DMS 273 treated with DMSO at 0.1 percent for 48 hours (cell line): ENCODE measurements around the gene AGAP3.
A peak's percentile ranks its signal among the peaks of the same experiment; 100 is the strongest.

Experiments used
- DNase-seq: peaks from one replicate; lab custom pipeline; 2025; lab: John Stamatoyannopoulos, UW

The AGAP3 gene

DNA sequence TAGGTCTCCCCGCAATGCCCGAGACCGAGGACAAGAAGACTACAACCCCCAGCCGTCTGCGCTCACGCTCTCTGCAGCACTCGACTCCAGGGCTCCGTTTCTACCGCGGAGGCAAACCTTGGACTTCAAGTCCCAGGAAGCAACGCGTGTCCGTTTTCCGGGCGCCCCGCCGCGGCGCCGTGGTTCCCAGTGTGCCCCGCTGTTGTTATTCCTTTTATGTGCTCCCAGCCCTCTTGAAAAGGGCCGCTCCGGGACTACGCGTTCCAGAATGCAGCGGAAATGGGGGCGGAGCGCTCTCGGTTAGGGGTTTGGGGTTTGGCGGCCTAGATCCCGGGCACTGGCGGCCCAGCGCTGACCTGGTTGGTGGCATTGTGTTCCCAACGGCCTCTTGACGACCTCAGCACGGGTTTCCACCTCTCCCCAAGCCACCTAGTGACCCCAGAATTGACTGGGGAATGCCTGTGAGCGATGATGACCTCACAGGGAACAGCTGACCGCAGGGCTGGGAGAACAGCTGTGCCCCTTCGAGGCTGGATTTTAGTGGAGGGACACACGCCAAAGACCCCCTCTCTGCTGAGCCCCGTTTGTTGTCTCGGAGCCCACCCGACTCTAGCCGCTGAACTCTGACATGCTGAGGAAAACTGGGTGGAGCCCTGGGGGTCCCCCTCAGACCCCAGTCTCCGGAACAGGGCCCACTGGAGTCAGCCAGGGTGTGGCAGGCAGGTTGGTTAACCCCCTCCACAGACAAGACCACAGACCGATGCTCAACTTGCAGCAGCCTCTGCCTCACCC is 28.1 kb upstream of the AGAP3 start:
- DNase-seq: peak; percentile 99

DNA sequence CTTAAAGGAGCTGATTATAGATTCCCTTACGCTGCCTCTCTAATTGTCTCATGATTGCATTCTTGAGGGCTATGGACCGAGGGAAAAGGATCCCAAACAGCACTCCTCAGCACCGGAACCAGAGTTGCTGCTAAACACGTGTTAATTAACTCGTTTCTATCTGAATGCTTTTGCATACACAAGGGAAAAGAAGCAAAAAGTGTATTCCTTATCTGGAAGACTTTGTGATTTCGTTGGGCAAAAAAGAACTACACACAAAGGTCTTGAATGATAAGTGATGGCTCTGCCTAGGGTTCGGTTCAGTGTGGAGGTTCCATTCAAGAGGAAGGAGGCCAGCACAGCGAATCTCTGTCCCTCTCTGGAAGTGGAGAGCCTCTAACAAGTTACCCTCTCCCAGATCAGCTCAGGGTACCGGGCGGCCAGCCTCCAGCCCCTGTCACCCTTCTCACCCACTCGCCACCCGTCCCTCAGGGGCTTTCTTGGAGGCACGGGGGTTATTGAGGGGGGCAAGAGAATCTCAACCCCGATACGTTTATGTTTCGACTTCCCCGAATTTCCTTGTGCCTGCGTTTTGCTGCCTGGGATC is 27.4 kb upstream of the AGAP3 start:
- DNase-seq: no peak

DNA sequence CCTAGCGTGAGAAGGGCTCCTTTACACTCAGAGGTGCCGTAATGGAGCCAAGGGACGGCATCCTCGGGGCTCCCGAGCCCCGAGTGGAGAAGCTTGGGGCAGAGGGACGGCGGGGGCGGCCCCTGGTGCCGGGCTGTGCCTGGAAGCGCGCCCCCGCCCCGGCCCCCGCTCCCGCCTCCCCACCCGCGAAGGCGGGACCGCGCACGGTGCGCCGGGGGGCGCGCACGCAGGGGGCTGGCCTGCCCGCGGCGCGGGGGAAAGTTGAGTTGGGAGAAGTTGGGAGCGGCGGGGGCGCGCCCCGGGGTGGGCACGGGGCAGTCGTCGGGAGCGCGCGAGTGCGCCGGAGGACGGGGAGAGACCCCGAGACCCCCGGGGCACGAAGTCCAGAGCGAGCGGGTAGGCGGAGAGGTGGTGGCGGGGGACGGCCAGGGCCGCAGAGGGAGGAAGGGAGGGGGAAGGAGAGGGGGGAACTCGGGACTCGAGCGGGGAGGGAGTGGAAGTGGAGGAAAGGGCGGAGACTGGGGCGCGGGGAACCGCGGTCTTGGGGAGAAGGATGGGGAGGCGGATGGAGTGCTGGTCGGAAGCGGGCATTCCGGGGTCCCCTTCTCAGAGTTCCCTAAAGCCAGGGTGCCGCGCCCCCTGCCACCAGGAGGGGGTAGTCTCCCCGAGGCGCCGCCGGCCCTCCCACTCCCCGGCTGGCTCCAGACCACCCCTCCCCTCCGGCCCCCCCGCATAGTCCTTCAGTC is 26.7 kb upstream of the AGAP3 start, which contains the start of gene SLC4A2:
SLC4A2 (plus strand) TSS at position 223 of the 746 bp plus-strand sequence. CDS start 2,399 bp downstream, outside the sequence.
- DNase-seq: peak; percentile 45

DNA sequence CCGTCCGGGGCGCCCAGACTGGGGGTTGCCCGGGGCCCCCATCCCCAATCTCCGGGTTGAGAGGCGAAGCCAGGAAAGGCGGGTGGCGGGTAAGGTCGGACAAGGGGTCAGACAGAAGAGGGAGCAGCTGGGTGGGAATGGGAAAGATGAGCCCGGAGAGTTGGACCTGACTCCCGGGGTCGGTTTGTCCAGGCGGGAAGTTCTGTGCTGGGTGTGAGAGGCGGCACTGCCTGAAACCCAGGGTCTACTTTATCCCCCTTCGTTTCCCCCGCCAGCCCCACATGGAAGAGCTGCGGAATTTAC is 26.2 kb upstream of the AGAP3 start:
- no peak for DNase-seq

DNA sequence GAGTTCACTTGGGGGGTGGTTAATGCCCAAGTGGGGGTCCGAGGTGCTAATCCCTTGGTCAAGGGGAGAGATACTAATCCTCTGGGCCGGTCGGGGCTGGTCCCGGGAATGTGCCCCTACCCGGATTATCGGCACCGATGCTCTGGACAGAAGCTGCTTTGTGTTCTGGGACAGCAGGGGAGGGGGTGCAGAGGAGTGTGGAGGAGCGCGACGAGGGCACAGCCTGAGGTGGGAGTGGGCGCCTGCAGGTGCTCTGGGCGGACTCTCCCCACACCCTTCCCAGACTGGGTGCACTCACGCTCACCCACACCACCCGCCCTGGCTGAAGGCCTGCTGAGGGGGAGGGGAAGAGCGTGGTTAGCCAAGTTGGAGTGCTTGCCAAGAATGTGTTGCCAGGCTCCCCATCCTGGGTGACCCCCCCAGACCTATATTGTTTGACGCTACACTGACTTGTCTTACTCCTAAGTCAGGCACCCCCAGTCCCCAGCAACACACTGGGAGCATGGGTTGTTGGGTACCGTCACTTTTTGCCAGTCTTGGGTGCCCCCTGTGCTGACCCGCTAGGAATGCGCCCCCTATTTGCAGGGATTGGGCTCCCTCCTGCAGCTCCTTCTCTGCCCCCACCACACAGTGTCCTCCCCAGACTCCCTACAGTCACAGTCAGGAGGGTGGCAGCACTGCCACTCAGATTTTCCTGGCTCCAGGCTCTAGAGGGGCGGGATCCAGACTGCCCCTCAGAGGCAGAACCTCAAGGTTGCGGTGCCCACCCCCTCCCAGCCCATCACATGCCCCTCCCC is 25.7 kb upstream of the AGAP3 start:
- DNase-seq: no peak

DNA sequence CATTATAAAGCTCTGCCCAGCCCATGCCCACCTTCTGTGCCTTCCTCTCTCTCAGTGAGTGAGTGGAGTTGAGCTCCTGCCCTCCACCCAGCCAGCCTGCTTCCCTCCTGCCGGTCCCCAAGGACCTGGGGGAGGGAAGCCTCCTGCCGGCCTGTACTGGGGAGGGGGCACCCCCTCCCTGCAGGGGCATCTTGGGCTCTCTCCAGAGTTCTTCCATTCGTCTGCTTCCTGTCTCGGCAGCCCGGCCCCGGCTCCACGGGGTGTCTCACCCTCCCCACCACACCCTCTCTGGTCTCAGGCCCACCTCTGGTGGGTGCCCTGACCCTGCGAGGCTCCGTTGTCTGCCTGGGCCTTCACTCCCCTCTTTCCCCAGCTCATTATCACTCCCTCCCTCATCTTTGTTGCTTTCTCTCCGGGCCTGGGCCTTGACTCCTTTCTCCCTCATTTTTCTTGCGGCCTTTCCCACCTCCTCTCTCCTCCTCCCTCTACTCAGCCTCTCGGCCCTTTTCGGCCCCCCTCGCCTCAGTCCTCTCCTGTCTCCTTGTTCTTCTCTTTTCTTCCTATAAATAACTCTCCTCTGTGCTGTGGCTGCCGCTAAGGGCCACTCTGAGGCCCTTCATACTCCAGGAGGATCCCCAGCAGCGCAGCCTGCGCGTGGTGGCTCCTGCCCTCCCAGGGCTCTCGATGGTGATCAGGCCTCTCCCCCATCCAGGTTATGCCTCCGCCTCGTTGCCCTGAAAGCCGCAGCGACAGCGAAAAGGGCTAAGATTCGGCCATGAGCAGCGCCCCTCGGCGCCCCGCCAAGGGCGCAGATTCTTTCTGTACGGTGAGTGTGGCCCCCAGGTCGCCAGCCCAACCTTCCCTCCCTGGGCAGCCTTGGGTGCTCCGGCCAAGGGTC is 24.8 kb upstream of the AGAP3 start:
- no peak for DNase-seq

DNA sequence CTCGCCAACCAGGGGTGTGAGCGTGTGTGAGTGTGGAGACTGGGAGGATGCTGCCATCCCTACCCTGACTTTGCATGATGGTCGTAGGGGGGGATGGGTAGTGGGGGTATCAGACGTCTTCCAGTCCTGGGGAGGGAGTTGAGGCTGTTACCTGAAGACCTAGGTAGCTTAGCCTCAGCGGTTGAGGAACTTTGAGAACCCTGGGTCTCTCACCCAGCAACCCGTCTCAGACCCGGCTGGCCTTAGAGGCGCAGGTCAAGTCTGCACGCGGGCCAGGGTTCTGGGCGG is 24.2 kb upstream of the AGAP3 start:
- no peak for DNase-seq

DNA sequence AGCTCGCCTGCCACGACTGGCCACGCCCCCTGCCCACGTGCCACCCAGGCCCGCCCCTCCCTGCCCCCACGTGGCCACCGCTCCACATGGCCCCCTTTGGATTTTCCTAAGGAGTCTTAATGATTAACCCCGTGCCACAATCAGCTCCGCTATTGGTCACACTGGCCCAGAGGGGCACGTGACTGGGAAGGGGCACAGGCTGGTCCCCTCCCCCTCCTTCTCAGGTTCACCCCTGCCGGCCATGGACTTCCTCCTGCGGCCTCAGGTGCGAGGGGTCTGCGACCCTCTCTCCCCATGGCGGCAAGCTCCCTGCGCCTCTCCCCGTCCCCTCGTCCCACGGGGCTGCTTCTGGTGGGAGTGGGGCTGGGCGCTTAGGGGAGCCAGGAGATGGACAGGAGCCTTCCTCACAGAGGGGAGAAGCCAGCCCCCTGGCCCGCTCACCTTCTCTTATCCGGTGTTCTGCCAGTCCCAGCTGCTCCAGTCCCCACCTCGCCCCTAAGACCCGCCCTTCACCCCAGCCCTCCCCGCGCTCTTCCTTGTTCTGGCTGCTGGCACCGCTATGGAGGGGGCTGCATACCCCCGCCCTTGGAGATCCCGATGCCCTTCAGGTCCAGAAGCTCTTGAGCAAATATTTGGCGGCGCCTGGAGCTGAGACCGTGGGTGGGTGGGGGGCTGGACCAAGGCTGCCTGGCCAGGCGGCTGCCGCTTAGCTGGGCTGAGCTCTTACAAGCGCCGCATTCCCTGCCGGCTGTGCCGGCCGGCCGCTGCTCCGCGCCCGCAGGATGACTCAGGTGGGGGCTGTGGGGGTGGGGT is 23.7 kb upstream of the AGAP3 start:
- DNase-seq: no peak

DNA sequence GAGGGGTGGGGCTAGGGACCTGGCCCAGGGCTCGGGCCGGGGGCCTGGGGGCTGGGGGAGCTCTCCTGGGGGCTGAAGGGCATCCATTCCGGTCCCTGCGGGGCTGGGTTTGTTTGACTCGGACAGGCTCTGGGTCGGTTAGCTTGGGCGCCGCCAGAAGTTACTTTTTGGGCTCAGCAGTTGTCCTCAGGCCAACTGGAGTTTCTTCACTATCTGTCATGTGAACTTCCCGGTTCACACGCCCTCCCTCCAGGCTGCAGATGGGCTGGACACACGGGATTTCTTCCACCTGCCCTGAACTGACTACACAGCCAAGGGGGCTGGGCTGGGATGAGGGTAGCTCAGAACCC is 23.1 kb upstream of the AGAP3 start:
- no peak for DNase-seq

DNA sequence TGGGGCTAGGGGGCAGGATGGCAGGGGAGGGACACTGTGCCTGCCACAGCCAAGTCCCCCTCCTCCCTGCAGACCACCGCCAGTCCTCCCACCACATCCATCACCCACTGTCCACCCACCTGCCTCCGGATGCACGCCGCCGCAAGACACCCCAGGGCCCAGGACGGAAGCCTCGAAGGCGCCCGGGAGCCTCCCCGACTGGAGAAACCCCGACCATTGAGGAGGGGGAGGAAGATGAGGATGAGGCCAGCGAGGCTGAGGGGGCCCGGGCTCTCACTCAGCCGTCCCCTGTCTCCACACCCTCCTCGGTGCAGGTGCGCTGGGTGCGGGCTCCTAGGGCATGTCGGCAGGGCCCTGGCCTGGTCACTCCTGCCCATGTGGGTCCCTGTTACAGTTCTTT is 21.8 kb upstream of the AGAP3 start:
- no peak for DNase-seq

DNA sequence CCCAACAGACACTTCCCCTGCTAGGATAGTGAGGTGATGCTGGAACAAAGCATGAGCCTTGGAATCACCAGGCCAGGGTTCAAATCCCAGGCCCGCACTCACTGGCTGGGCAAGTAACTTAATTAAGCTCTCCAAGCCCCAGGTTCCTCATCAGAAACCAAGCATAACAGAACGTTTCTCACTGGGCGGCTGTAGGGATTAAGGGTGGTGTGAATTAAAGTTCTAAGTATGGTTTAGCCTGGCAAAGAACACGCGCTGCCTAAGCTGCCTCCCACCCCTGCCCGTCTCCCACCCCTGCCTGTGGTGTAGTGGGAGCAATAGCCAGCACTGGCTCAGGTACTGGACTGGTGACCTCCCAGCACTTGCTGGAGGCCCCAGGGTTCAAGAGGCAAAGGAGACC is 21.3 kb upstream of the AGAP3 start:
- no peak for DNase-seq

DNA sequence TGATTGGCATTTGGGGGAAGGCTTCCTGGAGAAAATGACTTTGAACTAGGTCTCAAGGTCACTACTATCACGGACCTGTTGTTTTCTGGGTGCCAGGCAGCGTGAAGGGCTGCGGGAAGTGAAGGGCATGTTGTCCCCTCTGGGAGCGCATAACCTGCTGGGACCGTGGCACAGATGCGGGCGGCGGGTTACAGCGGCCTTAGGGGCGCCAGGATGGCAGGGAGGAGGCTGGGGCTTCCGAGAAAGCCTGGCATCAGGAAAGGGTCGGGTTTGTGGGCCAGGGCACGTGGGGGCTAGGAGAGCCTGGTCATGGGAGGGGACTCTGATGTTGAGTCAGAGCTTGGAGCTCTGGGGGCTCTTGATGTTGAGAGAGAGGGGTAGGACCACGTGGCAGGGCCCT is 20.8 kb upstream of the AGAP3 start:
- DNase-seq: no peak

DNA sequence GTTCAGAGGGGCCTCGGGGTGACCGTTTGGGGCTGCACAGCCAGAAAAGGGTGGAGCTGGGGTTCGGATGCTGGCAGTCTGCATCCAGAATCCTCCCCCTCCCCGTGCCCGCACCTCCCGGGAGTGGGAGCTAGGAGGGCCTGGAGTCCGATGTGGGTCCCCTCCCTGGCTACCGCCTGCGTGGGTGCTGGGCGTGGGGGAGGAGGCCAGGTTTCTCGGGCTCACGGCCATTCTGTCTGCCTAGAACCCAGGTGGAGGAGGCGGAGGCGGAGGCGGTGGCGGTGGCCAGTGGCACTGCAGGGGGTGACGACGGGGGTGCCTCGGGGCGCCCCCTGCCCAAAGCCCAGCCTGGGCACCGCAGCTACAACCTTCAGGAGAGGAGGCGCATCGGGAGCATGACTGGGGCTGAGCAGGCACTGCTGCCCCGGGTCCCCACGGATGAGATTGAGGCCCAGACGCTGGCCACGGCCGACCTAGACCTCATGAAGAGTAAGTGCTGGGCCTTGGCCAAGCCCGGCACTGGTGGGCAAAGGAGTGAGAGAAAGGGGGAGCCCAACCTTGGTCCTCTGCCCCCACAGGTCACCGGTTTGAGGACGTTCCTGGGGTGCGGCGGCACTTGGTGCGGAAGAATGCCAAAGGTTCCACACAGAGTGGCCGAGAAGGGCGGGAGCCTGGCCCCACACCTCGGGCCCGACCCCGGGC is 19.9 kb upstream of the AGAP3 start:
- no peak for DNase-seq

DNA sequence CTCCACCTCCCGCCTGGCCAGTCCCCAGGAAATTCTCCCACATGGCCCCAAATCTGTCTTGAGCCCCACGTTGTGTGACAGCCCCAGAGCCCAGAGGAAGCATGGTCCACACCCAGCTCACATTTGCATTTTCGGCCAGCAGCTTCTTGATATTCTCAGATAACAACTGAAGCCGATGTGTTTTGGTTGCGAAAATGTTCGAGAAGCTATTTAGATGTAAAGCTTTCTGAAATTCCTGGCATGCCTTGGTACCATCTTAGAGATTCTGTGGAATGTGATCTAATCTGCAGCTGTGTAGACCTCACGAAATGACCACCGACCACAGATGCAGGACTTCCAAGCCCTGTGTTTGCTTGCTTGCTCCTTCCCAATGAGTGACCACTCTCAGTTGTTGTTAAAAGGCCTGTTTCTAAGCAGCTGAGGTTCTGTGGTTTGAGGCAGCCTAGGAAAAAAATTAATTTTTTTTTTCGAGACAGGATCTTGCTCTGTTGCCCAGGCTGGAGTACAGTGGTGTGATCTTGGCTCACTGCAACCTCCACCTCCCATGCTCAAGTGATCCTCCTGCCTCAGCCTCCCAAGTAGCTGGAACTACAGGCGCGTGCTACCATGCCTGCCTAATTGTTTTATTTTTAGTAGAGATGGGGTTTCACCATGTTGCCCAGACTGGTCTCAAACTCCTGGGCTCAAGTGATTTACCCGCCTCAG is 18.1 kb upstream of the AGAP3 start:
- DNase-seq: no peak

DNA sequence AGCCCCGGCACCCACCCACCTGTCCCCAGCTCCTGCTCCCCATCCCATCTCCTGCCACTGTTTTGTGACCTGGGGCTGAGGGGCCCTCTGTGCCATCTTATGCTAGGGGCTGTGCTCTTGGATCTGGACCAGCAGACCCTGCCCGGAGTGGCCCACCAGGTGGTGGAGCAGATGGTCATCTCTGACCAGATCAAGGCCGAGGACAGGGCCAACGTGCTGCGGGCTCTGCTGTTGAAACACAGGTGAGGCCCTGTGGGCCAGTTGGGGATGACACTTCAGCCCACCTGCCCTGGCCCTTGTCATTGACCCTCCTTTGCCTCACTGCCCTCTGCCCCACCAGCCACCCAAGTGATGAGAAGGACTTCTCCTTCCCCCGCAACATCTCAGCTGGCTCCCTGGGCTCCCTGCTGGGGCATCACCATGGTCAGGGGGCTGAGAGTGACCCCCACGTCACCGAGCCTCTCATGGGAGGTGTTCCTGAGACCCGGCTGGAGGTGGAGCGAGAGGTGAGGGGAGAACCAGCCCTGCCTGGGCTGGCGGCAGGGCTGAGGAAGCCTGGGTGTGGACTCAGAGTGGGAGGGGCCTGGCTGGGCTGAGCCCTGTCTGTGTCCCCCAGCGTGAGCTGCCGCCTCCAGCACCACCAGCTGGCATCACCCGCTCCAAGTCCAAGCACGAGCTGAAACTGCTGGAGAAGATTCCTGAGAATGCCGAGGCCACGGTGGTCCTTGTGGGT is 16.3 kb upstream of the AGAP3 start:
- DNase-seq: no peak

DNA sequence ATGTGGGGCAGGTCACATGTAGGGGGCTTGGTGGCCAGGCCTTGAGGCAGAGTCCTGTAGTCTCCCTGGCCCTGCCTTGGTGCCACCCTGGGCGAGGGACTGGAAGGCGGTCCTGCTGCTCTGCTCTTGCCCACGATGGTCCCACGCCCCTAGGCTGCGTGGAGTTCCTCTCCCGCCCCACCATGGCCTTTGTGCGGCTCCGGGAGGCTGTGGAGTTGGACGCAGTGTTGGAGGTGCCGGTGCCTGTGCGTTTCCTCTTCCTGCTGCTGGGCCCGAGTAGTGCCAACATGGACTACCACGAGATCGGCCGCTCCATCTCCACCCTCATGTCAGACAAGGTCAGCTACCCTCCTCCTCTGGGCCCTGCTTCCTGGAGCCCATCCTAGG is 15.7 kb upstream of the AGAP3 start:
- no peak for DNase-seq

DNA sequence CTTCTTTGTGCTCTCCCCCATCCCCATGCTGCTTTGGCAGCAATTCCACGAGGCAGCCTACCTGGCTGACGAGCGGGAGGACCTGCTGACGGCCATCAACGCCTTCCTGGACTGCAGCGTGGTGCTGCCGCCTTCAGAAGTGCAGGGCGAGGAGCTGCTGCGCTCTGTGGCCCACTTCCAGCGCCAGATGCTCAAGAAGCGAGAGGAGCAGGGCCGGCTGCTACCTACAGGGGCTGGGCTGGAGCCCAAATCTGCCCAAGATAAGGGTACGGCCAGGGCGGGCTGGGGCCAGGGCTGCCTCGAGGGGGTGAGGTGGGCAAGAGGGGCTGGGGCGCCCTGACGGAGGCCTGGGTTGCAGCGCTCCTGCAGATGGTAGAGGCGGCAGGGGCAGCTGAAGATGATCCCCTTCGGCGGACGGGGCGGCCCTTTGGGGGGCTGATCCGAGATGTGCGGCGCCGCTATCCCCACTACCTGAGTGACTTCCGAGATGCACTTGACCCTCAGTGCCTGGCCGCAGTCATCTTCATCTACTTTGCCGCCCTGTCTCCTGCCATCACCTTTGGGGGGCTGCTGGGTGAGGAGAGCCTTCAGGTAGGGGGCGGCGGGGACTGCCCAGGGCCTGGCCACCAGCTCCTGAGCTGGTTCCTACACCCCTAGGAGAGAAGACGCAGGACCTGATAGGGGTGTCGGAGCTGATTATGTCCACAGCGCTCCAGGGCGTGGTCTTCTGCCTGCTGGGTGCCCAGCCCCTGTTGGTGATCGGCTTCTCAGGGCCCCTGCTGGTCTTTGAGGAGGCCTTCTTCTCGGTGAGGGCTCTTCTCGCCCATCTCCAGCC is 15.0 kb upstream of the AGAP3 start:
- no peak for DNase-seq

DNA sequence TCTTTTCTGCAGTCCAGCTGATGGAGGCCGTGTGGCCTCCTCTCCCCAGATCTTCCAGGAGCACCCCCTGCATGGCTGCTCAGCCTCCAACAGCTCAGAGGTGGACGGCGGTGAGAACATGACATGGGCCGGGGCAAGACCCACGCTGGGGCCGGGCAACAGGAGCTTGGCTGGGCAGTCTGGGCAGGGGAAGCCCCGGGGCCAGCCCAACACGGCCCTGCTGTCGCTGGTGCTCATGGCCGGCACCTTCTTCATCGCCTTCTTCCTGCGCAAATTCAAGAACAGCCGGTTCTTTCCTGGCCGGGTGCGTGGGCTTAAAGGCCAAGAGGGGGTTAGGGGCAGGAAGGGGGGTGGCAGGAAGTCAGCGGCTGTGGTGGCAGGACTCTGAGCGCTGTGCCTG is 12.3 kb upstream of the AGAP3 start:
- no peak for DNase-seq
